Measurements from ENCODE around the gene CMTM6.

- TF ChIP-seq CTCF (optimal IDR thresholded peaks at IDR 0.05 in 1 of 3, IDR thresholded peaks at IDR 0.05 in 1 of 3, conservative IDR thresholded peaks at IDR 0.05 in 1 of 3; ENCODE audit: extremely low read depth in 1 of 3, insufficient read depth in 2 of 3, low read length in 3 of 3) (no peak), EZH2 (IDR thresholded peaks at IDR 0.05; ENCODE audit: low read length) (no peak)
Observed at GRCh38 chr3:32469151-32469874, 33.3 kb downstream of the CMTM6 start.
